Left ventricle myocardium inferior (tissue), 1 donor: ENCODE data around the gene TBC1D2. TPM values are rescaled to one million over a fixed set of nuclear protein-coding genes. Genes with fewer than 3 reads are reported as not detected.
A peak's percentile ranks its signal among the peaks of the same experiment; 100 is the strongest.

ENCODE experiments used
- DNase-seq: peaks from one replicate; pipeline ENCODE4 v3.0.0-alpha.2; 2020
- H3K27ac ChIP-seq: fragments of 200-600 bp; replicated peaks from 2 replicates; pipeline ENCODE4 v1.8.0; 2021
- H3K27me3 ChIP-seq: fragments of 200-600 bp; 2 replicates; pipeline ENCODE4 v1.8.0; 2021; ENCODE audit warnings: low read depth
- H3K36me3 ChIP-seq: fragments of 200-600 bp; 2 replicates; pipeline ENCODE4 v1.8.0; 2021
- H3K4me1 ChIP-seq: fragments of 200-600 bp; 2 replicates; pipeline ENCODE4 v1.8.0; 2021
- H3K4me3 ChIP-seq: fragments of 200-600 bp; 2 replicates; pipeline ENCODE4 v1.8.0; 2021; ENCODE audit warnings: mild to moderate bottlenecking, moderate library complexity
- H3K9me3 ChIP-seq: fragments of 200-600 bp; replicated peaks from 2 replicates; pipeline ENCODE4 v1.8.0; 2021
- CTCF ChIP-seq: fragments of 200-600 bp; IDR thresholded peaks from 2 replicates; pipeline ENCODE4 v1.8.0; 2021; ENCODE audit warnings: antibody characterized with exemption, mild to moderate bottlenecking, borderline replicate concordance
- intact Hi-C: fragments of 100-400 bp; cut with micrococcal nuclease; formaldehyde crosslinking; loops from one replicate; pipeline ENCODE4 v1.11.0; 2022
- total RNA-seq: library from RNA; stranded (reverse); fragmentation: NEBNext Ultra II Directional; extraction: Animal tissue kit (Norgen Biotek cat#: 25700); gene quantifications from one replicate; pipeline ENCODE4 v1.2.1, GENCODE V29; 2021
- donor health status: DM: no; HTN: yes; CAD: no; lungs with severe emphysema.

The TBC1D2 gene
- total RNA-seq, 1 donor from 2014 or later, result 1.7 TPM

- no peak overlapping the region for H3K27ac ChIP-seq
- no peak for DNase-seq
- TF ChIP-seq CTCF, result no peak
- H3K36me3 ChIP-seq, result no peaks in the 10 kb centered on the region
- no peaks in the 10 kb centered on the region for H3K9me3 ChIP-seq
- H3K27me3 ChIP-seq, result peaks cover 5% of the 10 kb centered on the region
- intact Hi-C loops, result loop anchor here (2.0 to 5.0 kb wide), 2 partner anchors 56 to 340 kb away; partner anchors contain the start of gene TRMO
- H3K4me1 ChIP-seq, result no peaks in the 10 kb centered on the region
- no peak overlapping the region for H3K4me3 ChIP-seq
Observed at GRCh38 chr9:98263080-98263479, 7.6 kb upstream of the TBC1D2 start.

- peaks cover under 1% of the 10 kb centered on the region for H3K4me1 ChIP-seq
- no peaks in the 10 kb centered on the region for H3K9me3 ChIP-seq
- no peaks in the 10 kb centered on the region for H3K36me3 ChIP-seq
- DNase-seq, result no peak
- no peak overlapping the region for H3K27ac ChIP-seq
- H3K27me3 ChIP-seq, result no peaks in the 10 kb centered on the region
- TF ChIP-seq CTCF, result no peak
- intact Hi-C loops, result loop anchor here (2.0 to 5.0 kb wide), 2 partner anchors 55 to 339 kb away; partner anchors contain the start of gene TRMO
- H3K4me3 ChIP-seq, result no peak overlapping the region
Observed at GRCh38 chr9:98262056-98262455, 6.6 kb upstream of the TBC1D2 start.

- Histone ChIP-seq H3K27ac (no peak overlapping the region), H3K4me3 (no peak overlapping the region), H3K27me3 (no peaks in the 10 kb centered on the region), H3K9me3 (no peaks in the 10 kb centered on the region), H3K4me1 (peaks cover 12% of the 10 kb centered on the region), H3K36me3 (no peaks in the 10 kb centered on the region)
- DNase-seq, result no peak
- no peak for TF ChIP-seq CTCF
- intact Hi-C loops, result loop anchor here (5.0 kb wide), 1 partner anchor 53 kb away; no protein-coding TSS in a partner anchor
Observed at GRCh38 chr9:98260635-98261034, 5.2 kb upstream of the TBC1D2 start.

GRCh38 chr9:98259791-98260190 lies 4.3 kb upstream of the TBC1D2 start:
- intact Hi-C loops, result loop anchor here (5.0 to 10.0 kb wide), 2 partner anchors 52 to 185 kb away; no protein-coding TSS in a partner anchor
- Histone ChIP-seq H3K4me1 (peaks cover 19% of the 10 kb centered on the region), H3K36me3 (no peaks in the 10 kb centered on the region), H3K4me3 (no peak overlapping the region), H3K9me3 (no peaks in the 10 kb centered on the region), H3K27me3 (no peaks in the 10 kb centered on the region), H3K27ac (no peak overlapping the region)
- no peak for TF ChIP-seq CTCF
- no peak for DNase-seq

- no peak for DNase-seq
- H3K9me3 ChIP-seq, result no peaks in the 10 kb centered on the region
- peaks cover 37% of the 10 kb centered on the region for H3K4me1 ChIP-seq
- no peaks in the 10 kb centered on the region for H3K36me3 ChIP-seq
- H3K27me3 ChIP-seq, result no peaks in the 10 kb centered on the region
- H3K27ac ChIP-seq, result peak overlapping the region; percentile 98
- H3K4me3 ChIP-seq, result peak overlapping the region; percentile 84
- TF ChIP-seq CTCF, result no peak
- intact Hi-C loops, result loop anchor here (10.0 kb wide), 1 partner anchor 182 kb away; no protein-coding TSS in a partner anchor
Observed at GRCh38 chr9:98256756-98257155, 1.3 kb upstream of the TBC1D2 start.
